Measurements from ENCODE around the gene SAMD11. TPM values are rescaled to one million over a fixed set of nuclear protein-coding genes. Genes with fewer than 3 reads are reported as not detected.

The SAMD11 gene
- polyA plus RNA-seq, 3 donors = 38.2 to 87.0 (median 80.7) TPM

Other genes starting within 250 kb of the SAMD11 start
- not detected for gene OR4F16, start 237.3 kb upstream of the SAMD11 start, polyA plus RNA-seq (ENCODE audit: insufficient read length in 3 of 3)
- gene NOC2L, start 35.3 kb downstream of the SAMD11 start, polyA plus RNA-seq (ENCODE audit: insufficient read length in 3 of 3) = 10 to 100 TPM; 52.0 to 64.3 (median 64.2) TPM
- 10 to 100 TPM in 2 of 3 donors, 1 to 10 TPM in 1; 7.7 to 14.0 (median 13.6) TPM for gene KLHL17, start 36.7 kb downstream of the SAMD11 start, polyA plus RNA-seq (ENCODE audit: insufficient read length in 3 of 3)
- under 1 TPM; 0.20 to 0.47 (median 0.40) TPM for gene PLEKHN1, start 42.6 kb downstream of the SAMD11 start, polyA plus RNA-seq (ENCODE audit: insufficient read length in 3 of 3)
- under 1 TPM in 2 of 3 donors, not detected in 1; 0.13 to 0.14 TPM for gene PERM1, start 58.2 kb downstream of the SAMD11 start, polyA plus RNA-seq (ENCODE audit: insufficient read length in 3 of 3)
- 10 to 100 TPM; 17.3 to 50.1 (median 39.7) TPM for gene HES4, start 76.2 kb downstream of the SAMD11 start, polyA plus RNA-seq (ENCODE audit: insufficient read length in 3 of 3)
- gene ISG15, start 89.6 kb downstream of the SAMD11 start, polyA plus RNA-seq (ENCODE audit: insufficient read length in 3 of 3) = 10 to 100 TPM in 2 of 3 donors, 1 to 10 TPM in 1; 9.0 to 21.7 (median 15.5) TPM
- 100 to 1,000 TPM; 188 to 295 (median 282) TPM for gene AGRN, start 96.2 kb downstream of the SAMD11 start, polyA plus RNA-seq (ENCODE audit: insufficient read length in 3 of 3)
- gene RNF223, start 150.4 kb downstream of the SAMD11 start, polyA plus RNA-seq (ENCODE audit: insufficient read length in 3 of 3) = under 1 TPM; 0.30 to 0.82 (median 0.39) TPM
- 10 to 100 TPM in 2 of 3 donors, 1 to 10 TPM in 1; 6.4 to 20.1 (median 14.1) TPM for gene C1orf159, start 192.2 kb downstream of the SAMD11 start, polyA plus RNA-seq (ENCODE audit: insufficient read length in 3 of 3)
- gene TTLL10, start 250.0 kb downstream of the SAMD11 start, polyA plus RNA-seq (ENCODE audit: insufficient read length in 3 of 3) = under 1 TPM; 0.30 to 0.88 (median 0.50) TPM

Data from renal cortex interstitium (tissue), 3 donors.